ENCODE measurements around the gene COLQ. TPM values are rescaled to one million over a fixed set of nuclear protein-coding genes. Genes with fewer than 3 reads are reported as not detected.
"Not testable (repeated sequence)": the region's sequence is repeated elsewhere in the genome, so short reads cannot be mapped to it uniquely, and the experiment has no call there.

The COLQ gene
- polyA plus RNA-seq, 1 donor = 24.7 TPM

DNA sequence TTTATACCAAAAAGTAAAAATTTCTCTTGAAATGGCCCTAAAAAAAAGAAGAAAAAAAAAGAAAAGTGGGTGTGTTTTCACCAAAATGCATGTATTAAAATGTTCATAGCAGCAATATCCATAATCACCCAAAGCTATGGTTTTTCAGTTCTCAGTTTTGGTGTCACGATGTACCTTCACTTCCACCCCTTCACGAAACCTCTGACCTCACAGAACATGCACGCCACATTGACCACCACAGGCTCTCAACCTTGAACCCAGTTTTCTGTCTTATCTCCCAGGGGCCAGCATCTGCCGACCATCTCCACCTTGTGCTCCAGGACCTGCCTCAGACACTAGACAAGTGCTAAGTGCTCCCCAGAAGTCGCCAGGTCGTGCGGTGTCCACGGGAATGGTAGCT lies 30.4 kb downstream of the COLQ start:
- no peak for DNase-seq (ENCODE audit: low read depth)

DNA sequence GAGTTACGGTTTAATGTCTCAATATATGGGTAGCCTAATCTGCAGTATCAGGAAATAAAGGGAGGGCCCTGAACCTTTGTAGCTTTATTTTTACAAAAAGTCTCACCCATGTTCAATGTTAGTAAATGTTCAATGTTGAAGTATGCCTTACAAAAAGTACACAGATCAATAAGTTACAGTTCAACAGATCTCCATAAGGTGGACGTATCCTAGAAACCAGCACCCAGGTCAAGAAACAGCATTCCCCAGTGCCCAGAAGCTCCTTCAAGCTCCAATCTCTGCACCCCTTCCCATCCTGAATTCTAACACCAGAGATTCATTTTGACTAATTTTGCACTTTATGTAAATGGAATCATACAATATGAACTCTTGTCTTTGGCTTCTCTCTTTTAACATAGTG lies 31.3 kb downstream of the COLQ start:
- no peak for DNase-seq (ENCODE audit: low read depth)

DNA sequence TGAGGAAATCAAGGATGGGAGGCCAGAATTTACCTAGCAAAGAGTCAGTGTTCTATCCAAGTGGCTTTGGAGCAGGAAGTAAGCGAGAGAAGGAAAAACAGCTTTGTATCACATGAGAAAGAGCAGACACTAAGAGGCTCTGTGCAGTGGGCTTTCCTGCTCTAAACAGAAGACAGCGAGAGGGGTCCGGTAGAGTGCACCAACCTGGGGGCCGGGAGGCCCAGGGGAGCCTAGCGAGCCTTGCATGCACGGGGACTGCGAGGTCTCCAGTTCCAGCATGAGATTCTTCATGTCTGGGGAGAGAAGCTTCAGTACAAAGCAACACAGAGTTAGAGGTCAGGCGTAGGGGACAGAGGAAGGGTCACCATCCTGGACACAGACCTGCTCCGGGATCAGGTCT lies 33.5 kb downstream of the COLQ start:
- DNase-seq (ENCODE audit: low read depth) = no peak

DNA sequence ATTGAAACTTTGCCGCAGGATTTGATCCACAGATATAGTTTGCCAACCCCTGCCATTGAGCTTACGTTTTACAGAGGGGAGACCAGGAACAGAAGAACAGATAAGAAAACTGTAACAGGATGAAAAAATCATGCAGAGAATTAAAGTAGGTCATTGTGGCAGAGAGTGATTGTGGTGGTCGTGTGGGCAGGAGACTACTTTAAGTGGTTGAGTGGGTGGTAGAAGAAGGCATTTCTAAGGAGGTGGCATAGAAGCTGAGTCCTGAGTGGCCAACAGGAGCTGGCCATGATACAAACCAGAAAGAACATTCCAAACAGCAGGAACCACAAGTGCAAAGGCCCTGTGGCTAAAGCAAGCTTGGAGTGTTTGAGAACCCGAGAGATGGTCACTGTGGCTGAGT lies 34.5 kb downstream of the COLQ start:
- DNase-seq (ENCODE audit: low read depth) = no peak

DNA sequence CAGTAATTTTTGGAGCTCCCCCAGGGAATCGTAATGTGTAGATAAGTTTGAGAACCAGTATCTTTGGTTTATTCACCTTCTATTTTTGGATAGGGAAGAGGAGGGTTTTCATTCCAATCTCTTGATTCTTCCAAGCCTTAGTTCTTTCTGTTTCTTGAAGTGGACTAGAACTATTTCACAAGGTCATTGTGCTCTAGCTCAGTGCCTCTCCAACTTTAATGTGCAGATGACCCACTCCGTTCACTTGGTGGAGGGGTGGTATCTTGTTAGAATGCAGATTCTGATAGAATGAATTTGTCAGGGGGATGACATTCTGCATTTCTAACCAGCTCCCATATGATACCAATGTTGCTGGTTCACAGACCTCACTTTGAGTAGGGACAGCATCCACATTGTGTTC lies 35.5 kb downstream of the COLQ start:
- no peak for DNase-seq (ENCODE audit: low read depth)

DNA sequence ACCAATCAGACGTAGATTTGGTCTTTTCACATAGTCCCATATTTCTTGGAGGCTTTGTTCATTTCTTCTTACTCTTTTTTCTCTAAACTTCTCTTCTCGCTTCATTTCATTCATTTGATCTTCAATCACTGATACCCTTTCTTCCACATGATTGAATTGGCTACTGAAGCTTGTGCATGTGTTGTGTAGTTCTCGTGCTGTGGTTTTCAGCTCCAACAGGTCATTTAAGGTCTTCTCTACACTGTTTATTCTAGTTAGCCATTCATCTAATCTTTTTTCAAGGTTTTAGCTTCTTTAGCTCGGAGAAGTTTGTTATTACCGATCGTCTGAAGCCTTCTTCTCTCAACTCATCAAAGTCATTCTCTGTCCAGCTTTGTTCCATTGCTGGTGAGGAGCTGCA lies 37.0 kb downstream of the COLQ start:
- DNase-seq (ENCODE audit: low read depth) = not testable (repeated sequence)

DNA sequence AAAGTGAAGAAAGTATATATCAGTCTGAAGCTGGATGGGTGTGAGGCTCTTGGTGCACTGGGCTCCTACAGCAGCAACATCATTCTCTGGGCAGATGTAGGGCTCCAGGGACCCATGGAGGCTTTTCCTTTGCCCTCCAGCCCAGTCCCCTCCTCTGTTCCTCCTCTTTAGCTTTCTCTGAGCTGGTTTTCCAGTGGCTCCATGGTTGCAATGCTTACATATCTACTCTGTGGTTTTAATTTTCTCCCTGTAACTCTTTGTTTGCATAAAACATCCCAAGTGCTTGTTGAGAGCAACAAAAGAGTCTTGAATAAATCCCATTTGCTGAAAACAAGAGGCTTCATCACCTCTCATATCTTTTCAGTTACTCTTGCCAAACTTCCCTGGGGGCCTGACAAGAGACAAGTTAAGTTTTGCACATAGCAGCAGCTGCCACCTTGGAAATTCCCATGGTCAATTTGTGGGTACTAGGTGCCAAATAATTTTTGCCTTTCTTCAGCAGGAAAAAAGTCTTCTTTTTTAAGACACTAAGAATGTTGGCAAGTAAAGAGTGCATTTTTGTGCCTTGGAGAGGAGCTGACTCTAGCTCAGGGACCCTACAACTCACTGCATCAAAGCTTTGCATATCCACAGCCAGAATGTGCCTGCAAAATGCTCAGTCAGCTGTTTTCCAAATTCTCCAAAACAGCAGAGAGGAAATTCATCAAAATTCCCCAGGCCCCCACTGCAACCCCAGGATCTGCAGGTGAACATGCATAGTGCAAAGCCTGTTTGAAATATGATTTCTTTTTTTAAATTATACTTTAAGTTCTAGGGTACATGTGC lies 41.9 kb downstream of the COLQ start:
- no peak for DNase-seq (ENCODE audit: low read depth)

DNA sequence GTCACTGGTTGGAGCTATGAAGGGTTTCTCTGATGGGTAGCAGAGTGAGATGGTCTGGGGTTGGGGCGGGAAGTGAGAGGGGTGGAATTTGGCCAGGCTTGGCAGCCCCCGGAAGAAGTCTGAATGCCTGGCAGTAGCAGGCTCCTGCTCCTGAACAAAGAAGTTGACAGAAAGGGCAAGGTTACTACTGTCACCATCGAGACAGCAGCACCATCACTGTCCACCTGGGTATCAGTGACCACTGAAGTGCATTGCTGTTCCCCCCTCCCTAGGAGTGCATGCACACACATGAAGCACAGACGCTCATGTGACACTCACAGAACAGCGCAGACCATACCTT lies 42.9 kb downstream of the COLQ start:
- DNase-seq (ENCODE audit: low read depth) = no peak

DNA sequence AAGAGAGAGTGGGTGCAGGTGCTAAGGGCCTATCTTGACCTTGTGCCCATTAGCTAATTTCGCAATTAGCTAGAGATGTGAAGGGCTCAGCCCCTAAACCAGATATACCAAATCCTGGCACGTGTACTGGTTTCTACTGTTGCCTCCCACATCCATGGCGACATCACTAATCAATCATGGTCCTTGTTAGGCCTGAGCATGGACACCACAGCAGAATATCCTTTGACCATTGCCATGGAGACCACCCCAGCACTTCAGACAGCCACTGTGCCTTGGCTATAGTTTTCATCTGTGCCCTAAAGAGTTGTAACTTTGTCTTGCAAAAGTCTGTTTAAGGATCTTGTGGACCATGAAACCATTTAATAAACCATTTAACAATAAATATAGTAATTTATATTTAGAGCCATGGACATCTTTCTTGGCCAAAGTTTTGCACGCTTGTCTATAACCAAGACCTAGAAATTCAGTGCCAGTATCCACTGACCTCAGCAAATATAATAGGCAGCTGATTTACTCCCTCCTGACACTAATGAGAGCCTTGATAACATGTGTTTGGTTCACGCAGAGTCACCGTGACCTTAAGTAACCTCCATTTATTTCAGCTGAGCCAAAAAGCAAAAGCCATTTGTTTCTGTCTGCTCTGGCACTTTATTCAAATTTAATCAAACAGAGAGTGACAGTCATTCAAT lies 43.4 kb downstream of the COLQ start:
- no peak for DNase-seq (ENCODE audit: low read depth)

DNA sequence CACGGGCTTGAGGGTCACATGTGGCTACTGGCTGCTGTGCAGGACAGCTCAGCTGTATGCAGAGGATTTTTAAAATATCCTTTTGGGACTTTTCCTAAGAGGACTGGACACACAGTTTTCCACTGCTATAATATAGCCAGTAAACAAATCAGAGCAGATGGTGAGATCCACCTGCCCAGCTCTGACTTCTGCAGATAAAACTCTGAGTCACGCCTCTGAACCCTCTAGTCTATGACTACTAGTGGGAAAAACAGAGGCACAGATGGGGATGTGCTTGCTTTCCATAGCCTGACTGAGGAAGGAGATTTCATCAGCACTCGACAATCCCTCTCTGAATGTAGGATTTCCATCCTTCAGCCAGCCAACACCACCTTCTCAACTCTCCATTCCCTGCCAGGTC lies 45.1 kb downstream of the COLQ start:
- DNase-seq (ENCODE audit: low read depth) = peak; percentile 25

DNA sequence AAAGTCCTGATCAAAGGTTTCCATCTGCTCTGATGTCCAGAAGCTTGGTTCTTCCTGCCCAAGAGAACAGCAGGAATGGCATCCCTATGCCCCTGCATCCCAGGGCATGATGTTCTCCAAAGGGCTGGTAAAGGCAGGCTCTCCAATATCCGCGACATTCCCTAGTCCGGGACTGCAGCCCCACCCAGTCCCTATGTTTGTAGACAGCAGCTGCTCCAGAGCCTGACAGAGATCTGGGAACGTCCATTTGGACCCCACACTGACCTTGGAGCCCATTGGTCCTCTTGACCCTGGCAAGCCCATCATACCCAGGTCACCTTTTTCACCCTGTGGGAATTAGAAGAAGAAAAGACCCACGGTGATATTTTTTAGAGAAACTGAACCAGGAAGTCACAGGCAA lies 46.3 kb downstream of the COLQ start:
- DNase-seq (ENCODE audit: low read depth) = no peak

DNA sequence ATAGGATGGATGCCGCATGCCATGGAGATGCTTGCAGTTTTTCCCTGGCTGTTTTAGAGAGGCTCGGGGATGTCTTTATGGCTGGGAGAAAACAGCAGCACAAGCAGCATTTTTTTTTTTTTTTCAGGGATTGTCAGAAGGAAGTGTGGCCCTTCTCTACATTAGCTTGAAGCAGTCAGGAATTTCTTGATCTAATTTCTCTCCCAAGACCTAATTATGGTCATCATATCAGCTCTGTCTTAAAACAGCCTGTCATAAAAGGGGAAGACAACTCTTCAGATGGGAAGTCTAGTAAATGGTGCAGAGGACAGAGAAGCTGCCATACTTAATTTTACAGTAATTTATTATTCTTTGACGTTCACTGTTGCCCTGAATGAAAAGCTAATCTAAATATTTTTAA lies 49.6 kb downstream of the COLQ start:
- DNase-seq (ENCODE audit: low read depth) = no peak

DNA sequence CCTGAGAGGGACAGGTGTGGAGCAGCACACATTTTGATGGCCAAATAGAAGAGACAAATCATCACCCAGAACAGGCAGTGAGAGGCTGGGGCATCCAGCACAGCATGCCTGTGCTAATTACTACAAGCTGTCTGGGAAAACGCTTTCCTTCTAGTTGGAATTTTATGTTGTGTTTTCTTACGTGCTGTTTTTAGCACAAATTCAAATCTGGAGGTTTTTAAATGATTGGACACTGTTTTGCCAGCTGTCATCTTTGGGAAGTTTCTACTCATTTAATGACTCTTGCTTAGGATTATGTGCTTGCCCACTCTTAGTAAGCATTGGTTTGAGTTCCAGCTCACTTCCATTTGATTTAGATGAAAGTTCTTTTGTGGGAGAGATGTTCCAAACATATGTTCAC lies 50.7 kb downstream of the COLQ start:
- DNase-seq (ENCODE audit: low read depth) = no peak

DNA sequence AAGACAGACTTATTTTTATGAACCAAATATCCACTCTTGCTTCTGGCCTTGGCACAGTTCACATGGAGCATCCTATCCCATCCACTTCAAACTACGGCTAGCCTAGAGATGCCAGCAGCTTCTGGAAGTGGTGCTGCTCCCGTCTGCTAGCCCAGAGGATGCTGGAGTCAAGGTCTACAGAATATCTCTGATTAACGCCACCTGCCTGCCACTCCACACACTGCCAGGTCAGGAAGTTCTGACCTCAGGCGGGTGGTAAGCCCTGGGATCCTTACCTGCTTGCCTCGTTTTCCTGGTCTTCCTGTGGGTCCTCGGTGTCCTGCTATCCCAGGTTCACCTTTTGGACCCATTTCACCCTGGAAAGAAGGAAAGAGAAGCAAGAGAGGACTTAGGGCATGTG lies 51.2 kb downstream of the COLQ start:
- DNase-seq (ENCODE audit: low read depth) = no peak

DNA sequence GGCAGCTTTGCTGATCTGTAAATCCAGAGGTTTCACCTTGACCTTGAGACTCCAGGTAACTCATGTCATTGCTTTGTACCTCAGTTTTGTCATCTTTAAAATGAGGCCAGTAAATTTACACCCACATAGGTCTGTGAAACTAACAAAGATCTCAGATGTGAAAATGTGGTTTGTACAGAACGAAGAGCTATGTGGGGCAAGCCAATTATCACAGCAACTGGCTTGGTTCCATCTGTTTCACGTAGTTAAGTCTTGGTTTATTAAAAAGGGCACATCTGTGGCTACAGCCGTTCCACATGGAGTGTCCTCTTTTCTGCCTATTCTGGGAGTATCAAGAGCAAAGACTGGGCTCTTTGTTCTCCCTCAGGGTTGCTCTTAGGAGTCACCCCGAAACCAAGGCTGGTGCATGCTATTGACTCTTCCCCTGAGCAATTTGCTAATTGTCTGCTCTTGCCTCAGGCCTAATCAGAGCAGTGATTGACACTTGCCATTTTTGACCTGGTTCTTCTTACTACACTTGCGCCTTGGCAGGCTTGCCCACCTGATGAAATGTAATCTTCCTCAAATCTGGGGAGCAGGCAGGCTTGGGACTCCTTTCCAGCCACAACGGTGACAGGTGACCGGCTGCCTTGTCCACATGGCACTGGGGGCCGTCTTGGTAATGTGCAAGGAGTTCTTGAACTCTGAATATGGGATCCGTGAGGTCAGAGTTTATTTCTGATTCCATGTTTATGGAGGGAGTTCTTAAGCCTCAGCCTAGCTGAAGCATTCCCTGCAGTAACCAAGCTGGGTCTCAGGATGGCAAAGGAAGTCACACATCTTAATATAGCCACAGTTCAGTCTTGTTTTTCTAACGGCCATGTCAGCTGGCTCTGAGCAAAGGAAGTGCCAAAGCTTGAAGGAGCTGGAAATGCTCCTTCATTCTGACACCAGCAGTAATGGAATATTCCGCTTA lies 54.0 kb downstream of the COLQ start:
- DNase-seq (ENCODE audit: low read depth) = no peak

DNA sequence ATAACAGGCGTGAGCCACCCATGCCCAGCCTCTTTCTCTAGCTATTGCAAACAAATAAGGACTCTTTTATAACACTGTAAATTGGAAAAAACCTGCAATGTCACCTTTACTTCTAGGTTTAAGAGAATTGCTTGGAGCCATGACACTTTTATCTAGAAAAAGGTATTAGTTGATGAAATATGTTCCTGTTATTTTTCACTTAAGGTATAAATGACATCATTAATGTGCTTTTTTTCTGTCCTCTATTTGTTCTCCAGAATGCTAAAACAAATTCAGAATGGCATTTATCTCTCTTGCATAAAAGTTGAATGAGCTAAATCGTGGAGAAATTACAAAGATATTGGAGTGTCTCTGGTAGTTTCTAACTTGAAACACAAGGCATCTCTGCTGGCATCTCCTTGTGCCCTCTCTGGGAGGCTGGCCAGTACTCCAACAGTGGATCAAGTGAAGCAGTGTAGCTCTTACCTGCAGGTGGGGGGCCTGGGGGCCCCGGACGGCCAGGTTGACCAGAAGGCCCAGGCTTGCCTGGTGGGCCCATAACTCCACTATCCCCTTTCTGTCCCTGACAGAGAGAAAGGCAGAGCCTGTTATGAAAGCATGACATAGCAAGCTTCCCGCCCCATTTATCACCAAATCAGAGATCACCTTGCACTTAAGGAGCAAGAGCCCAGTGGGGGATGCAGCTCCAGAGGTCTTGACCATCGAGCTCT lies 55.5 kb downstream of the COLQ start:
- no peak for DNase-seq (ENCODE audit: low read depth)

DNA sequence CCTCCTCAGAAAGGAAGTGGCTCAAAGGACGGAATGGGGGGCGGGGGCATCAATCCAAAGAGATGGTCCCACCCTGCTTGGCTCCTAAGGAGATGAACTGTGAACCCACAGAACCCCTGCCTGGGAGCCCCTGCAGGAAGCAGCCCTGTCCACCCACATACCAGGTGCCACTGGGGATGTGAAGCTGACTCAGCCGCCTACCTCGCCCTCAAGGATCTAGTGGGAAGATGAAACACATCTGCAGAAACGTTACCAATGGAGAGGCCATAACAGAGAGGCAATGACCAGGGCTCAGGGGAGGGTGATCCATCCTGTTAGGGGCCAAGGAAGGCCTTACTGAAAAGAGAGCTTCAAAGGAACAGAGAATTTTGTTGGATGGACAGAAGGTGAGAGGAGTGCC lies 59.1 kb downstream of the COLQ start:
- DNase-seq (ENCODE audit: low read depth) = no peak

DNA sequence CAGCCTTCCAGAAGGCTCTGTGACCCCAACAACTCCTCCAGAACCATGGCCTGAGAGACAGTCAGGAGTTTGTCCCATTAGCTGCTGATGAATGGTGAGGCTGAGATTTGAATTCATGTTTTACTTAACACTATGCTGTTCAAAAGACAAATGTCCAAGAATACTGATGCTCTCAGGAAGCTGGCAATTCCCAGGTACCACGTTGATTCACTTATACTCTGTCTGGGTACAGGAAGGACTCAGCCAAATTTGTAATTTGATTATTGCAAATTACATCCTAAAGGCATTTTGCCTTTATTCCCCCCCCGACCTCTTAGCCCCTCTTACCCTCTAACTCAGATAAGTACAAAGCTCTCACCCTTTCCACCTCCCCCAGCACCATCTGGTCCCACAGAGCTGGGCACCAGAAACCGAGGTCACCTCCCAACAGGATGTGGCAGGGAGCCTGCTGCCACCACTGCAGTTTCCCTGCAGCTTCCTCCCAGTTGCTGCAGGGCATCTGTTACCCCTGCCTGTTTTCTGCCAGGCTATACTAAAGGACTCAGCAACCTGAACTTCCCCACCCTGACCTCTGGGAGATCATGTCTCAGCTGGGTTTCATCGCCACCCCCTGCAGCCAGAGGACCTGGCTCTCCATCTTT lies 60.5 kb downstream of the COLQ start:
- DNase-seq (ENCODE audit: low read depth) = no peak

DNA sequence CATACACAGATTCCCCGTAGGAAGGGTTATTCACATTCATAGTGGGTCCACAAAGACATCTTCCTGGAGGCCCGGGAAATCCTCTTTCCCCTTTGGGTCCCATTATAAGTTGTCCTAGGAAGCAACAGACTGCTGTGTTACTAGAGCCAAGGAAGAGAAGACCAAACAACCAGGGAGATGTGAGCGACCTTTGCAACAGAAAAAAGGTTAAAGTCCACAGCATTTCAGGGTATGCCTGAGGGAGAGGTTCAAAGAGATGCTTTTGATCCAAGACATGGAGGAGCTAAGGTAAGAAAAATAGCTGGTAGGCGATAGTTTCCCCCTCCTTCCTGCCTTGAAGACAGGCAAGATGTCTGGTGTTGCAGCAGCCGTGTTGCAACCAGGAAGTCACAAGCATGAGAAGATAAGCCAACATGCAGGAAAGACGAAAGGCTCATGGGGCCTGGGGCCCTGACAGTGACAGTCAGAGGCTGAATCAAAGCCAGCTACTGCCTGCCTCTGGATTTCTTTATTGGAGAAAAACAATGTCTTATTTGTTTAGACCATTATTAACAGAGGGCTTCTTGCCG lies 63.2 kb downstream of the COLQ start:
- DNase-seq (ENCODE audit: low read depth) = no peak

DNA sequence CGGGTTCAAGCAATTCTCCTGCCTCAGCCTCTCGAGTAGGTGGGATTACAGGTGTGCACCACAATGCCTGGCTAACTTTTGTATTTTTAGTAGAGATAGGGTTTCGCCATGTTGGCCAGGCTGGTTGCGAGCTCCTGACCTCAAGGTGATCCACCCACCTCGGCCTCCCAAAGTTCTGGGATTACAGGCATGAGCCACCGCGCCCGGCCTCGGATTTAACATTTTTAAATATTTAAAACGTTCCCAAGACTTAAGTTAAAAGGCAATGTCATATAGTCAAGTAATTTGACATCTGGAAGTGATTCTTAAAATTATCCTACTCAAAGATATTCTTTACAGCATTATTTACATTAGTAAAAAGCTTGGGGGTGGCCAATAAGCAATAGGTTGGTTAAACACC lies 64.6 kb downstream of the COLQ start:
- DNase-seq (ENCODE audit: low read depth) = not testable (repeated sequence)

DNA sequence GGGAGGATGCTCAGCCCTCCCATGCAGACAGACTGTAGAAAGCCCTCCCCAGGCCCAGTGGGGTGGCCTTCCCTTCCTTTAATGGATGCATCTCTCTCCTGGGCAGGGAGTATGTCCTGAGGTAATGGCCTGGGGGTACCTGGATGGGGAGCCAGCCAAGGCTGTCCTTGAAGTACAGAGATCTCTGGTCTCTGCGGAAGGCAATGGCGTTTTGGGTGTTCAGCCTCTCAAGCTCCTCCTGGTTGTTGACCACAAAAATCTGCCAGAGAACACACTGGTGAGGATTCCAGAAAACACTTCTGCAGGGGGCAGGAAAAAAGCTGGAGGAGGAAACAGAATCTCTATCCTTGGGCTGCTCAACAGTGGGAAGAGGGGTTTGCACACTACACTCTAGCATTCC lies 65.2 kb downstream of the COLQ start:
- no peak for DNase-seq (ENCODE audit: low read depth)

Data from forelimb muscle (tissue), 1 donor.